Activated B cell treated with CpG ODN at 0.5 μM for 24 hours (primary cell): Measurements from ENCODE around the gene PHPT1. TPM values are rescaled to one million over a fixed set of nuclear protein-coding genes. Genes with fewer than 3 reads are reported as not detected.

ENCODE experiments used
- ATAC-seq: fragments of 200-7000 bp; cut with Tn5 transposase; one replicate; pipeline ENCODE4 v1.10.0; 2021; ENCODE audit warnings: low read depth, mild to moderate bottlenecking, moderate library complexity
- CTCF ChIA-PET: fragments of 350-600 bp; sonication (Branson Sonifier 250); formaldehyde crosslinking; loops from one replicate; lab custom pipeline; 2021; ENCODE audit warnings: antibody characterized with exemption; lab: Charles Lee
- POLR2A ChIA-PET: fragments of 350-600 bp; sonication (Branson Sonifier 250); formaldehyde crosslinking; loops from one replicate; lab custom pipeline; 2021; ENCODE audit warnings: antibody characterized with exemption; lab: Charles Lee
- DNase-seq: peaks from one replicate; pipeline ENCODE4 v3.0.0; 2022
- H3K27ac Mint-ChIP-seq: one replicate; pipeline ENCODE4 v1.8.0; 2020; ENCODE audit warnings: mixed read lengths
- H3K27me3 Mint-ChIP-seq: one replicate; pipeline ENCODE4 v1.8.0; 2021; ENCODE audit warnings: mixed read lengths
- H3K36me3 Mint-ChIP-seq: one replicate; pipeline ENCODE4 v1.8.0; 2021; ENCODE audit warnings: low read depth, mixed read lengths
- H3K4me1 Mint-ChIP-seq: one replicate; pipeline ENCODE4 v1.8.0; 2021; ENCODE audit warnings: mixed read lengths
- H3K4me3 Mint-ChIP-seq: one replicate; pipeline ENCODE4 v1.8.0; 2020; ENCODE audit warnings: mild to moderate bottlenecking, mixed read lengths
- H3K9me3 Mint-ChIP-seq: one replicate; pipeline ENCODE4 v1.8.0; 2020; ENCODE audit warnings: mixed read lengths
- intact Hi-C: fragments of 100-400 bp; cut with micrococcal nuclease; formaldehyde crosslinking; loops from one replicate; pipeline ENCODE4 v1.15.1; 2024
- total RNA-seq: library from RNA; stranded (reverse); gene quantifications from 2 replicates; pipeline ENCODE4 v1.2.3, GENCODE V29; 2022
- TF ChIP-seq, protein P1 (sequence below): fragments of 200-600 bp; IDR thresholded peaks from one replicate; pipeline ENCODE4 v1.8.0; 2022; ENCODE audit warnings: antibody characterized with exemption, mild to moderate bottlenecking

The PHPT1 gene
- total RNA-seq, 1 donor from 2014 or later = 64.6 TPM

DNA sequence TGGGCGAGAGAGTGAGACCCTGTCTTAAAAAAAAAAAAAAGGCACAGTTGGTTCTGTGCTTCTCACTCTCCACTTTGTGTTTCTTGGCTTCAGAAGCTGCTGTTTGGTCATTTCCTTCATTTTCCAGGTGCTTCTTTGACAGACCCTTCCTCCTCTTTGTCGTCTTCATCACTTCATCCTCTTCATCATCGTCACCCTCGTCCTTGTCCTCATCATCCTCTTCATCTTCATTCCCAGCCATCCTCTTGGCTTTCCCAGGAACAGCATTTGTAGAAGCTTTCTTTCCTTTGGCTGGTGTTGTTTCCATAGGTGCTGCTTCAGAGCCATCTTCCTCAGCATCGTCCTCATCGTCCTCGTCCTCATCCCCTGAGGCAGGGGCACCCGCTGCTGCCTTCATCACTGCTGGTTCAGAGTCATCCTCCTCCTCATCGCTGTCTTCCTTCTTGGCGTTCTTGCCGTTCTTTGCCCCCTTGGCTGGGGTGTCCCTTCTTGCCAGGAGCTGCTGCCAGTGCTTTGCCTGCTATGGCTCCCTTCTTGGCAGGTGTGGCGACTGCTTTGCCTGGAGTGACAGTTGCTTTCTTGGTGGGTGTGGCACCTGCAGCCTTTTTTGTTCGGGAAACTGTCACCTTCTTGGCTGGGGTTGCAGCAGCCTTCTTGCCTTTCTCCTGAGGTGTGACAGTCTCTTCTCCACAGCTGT, 34.3 kb upstream of the PHPT1 start:
- Mint-ChIP-seq H3K4me1 (peaks cover 25% of the 10 kb centered on the region), H3K36me3 (peaks cover 39% of the 10 kb centered on the region), H3K27ac (no peak overlapping the region), H3K4me3 (no peak overlapping the region), H3K27me3 (no peaks in the 10 kb centered on the region), H3K9me3 (no peaks in the 10 kb centered on the region)
- ATAC-seq (no peak), DNase-seq (no peak)
- ChIA-PET CTCF (interaction anchor here (1.2 kb wide), 1 partner anchor 27 kb away, joined by 3 read pairs; the partner anchor contains the start of gene AJM1), POLR2A (interaction anchor here (0.6 kb wide), 1 partner anchor 305 kb away, joined by 3 read pairs; no protein-coding TSS in a partner anchor)
- TF ChIP-seq, protein P1, sequence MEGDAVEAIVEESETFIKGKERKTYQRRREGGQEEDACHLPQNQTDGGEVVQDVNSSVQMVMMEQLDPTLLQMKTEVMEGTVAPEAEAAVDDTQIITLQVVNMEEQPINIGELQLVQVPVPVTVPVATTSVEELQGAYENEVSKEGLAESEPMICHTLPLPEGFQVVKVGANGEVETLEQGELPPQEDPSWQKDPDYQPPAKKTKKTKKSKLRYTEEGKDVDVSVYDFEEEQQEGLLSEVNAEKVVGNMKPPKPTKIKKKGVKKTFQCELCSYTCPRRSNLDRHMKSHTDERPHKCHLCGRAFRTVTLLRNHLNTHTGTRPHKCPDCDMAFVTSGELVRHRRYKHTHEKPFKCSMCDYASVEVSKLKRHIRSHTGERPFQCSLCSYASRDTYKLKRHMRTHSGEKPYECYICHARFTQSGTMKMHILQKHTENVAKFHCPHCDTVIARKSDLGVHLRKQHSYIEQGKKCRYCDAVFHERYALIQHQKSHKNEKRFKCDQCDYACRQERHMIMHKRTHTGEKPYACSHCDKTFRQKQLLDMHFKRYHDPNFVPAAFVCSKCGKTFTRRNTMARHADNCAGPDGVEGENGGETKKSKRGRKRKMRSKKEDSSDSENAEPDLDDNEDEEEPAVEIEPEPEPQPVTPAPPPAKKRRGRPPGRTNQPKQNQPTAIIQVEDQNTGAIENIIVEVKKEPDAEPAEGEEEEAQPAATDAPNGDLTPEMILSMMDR = no peak
- intact Hi-C loops = no loop called here

GRCh38 chr9:136815422-136815782, 33.8 kb upstream of the PHPT1 start:
- Mint-ChIP-seq H3K27ac (no peak overlapping the region), H3K27me3 (no peaks in the 10 kb centered on the region), H3K4me3 (no peak overlapping the region), H3K36me3 (peaks cover 35% of the 10 kb centered on the region), H3K4me1 (peaks cover 21% of the 10 kb centered on the region), H3K9me3 (no peaks in the 10 kb centered on the region)
- intact Hi-C loops = no loop called here
- TF ChIP-seq, protein P1 = no peak
- no peak for ATAC-seq
- POLR2A ChIA-PET = no interaction called here
- CTCF ChIA-PET = no interaction called here
- DNase-seq = no peak

GRCh38 chr9:136820971-136821825, 28.0 kb upstream of the PHPT1 start:
- peaks cover 6% of the 10 kb centered on the region for H3K4me1 Mint-ChIP-seq
- no peak overlapping the region for H3K27ac Mint-ChIP-seq
- DNase-seq = no peak
- H3K36me3 Mint-ChIP-seq = peaks cover 35% of the 10 kb centered on the region
- TF ChIP-seq, protein P1 = no peak
- intact Hi-C loops = no loop called here
- no peaks in the 10 kb centered on the region for H3K27me3 Mint-ChIP-seq
- ChIA-PET CTCF (interaction anchor here (1.0 kb wide), 1 partner anchor 21 kb away, joined by 3 read pairs; the partner anchor contains the start of gene AJM1), POLR2A (no interaction called here)
- H3K9me3 Mint-ChIP-seq = no peaks in the 10 kb centered on the region
- no peak for ATAC-seq
- no peak overlapping the region for H3K4me3 Mint-ChIP-seq

DNA sequence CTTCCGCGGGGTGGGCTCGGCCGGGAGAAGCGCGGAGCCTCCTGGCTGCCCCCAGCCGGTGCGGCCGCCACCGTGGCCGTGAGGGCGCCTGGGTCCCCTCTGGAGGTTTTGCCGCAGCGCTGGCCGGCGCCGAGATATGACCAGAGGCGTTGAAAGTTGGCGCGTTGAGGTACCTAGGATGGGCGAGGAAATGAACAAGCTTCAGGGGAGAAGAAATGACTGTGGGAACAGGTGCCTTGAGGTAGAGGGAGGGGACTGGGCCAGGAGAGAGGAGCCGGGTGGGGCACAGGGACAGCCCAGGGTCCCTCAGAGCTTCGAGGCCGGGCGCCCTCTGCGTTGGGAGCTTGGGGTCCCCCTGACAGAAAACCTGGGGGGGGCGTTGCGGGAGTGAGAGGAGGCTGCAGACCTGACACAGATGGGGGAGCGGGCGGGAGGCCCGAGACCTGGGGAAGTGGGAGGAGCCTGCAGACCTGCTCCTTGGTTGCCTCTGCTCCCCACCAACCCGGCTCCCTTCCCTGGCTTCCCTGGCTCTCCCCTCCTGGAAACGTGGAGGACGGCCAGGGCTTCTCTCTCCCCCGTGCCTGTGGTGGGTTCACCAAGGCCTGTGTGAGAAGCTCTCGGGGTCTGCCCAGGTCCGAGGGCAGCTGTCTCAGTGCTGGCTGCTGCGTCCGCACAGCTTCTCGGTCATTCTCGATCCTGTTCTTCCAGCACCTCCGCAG, 27.2 kb upstream of the PHPT1 start:
- no peak for DNase-seq
- no peak for ATAC-seq
- ChIA-PET CTCF (no interaction called here), POLR2A (no interaction called here)
- Mint-ChIP-seq H3K9me3 (no peaks in the 10 kb centered on the region), H3K27ac (no peak overlapping the region), H3K36me3 (peaks cover 38% of the 10 kb centered on the region), H3K4me1 (peaks cover 6% of the 10 kb centered on the region), H3K4me3 (no peak overlapping the region), H3K27me3 (no peaks in the 10 kb centered on the region)
- intact Hi-C loops = no loop called here
- TF ChIP-seq, protein P1 = no peak
